Measurements from ENCODE around the gene UBE2I. TPM values are rescaled to one million over a fixed set of nuclear protein-coding genes. Genes with fewer than 3 reads are reported as not detected.

Gene UBE2I
- total and polyA plus RNA-seq, 2 donors (not counting 1 experiment from before 2014, with no cell fraction given), result 42.1 to 142 TPM

DNA sequence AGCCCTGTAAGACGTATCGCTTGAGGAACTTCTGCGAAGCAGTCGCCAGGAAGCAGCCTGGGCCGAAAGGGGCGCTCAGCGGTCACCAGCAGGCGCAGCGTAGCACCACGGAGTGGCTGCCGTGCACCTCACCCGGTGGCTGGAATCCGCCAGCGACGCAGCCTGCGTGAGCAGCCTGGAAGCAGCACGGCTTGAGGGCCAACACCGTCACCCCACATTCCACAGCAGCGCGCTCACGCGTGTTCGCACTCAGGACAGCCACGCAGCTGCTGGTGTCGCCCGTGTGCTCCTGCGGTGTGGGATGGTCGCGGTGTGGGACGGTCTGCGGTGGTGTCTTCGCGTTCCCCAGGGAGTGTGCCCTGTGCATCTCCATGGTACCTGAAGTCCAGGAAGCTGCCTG, 9.6 kb downstream of the UBE2I start:
- no peak overlapping the region for H3K27ac ChIP-seq (ENCODE audit: insufficient read depth, low read length)
- no peak overlapping the region for H3K9ac ChIP-seq (ENCODE audit: insufficient read depth, low read length)
- H3K4me2 ChIP-seq (ENCODE audit: extremely low read depth, insufficient read depth, low read length), result no peak overlapping the region
- DNase-seq (ENCODE audit: low read depth in 2 of 2), result no peak
- TF ChIP-seq EZH2 (IDR thresholded peaks at IDR 0.05; ENCODE audit: low read length, missing control alignments), result no peak
- TF ChIP-seq, protein P1, sequence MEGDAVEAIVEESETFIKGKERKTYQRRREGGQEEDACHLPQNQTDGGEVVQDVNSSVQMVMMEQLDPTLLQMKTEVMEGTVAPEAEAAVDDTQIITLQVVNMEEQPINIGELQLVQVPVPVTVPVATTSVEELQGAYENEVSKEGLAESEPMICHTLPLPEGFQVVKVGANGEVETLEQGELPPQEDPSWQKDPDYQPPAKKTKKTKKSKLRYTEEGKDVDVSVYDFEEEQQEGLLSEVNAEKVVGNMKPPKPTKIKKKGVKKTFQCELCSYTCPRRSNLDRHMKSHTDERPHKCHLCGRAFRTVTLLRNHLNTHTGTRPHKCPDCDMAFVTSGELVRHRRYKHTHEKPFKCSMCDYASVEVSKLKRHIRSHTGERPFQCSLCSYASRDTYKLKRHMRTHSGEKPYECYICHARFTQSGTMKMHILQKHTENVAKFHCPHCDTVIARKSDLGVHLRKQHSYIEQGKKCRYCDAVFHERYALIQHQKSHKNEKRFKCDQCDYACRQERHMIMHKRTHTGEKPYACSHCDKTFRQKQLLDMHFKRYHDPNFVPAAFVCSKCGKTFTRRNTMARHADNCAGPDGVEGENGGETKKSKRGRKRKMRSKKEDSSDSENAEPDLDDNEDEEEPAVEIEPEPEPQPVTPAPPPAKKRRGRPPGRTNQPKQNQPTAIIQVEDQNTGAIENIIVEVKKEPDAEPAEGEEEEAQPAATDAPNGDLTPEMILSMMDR (conservative IDR thresholded peaks at IDR 0.05 in 1 of 2, IDR thresholded peaks at IDR 0.05 in 1 of 2; ENCODE audit: low read depth in 1 of 2, low read length in 2 of 2), result no peak
- no peaks in the 10 kb centered on the region for H3K4me1 ChIP-seq (ENCODE audit: control insufficient read depth, extremely low read depth, insufficient read depth, low read length)
- H3K27me3 ChIP-seq (ENCODE audit: control insufficient read depth, insufficient read depth, low read length), result no peaks in the 10 kb centered on the region
- peaks cover 48% of the 10 kb centered on the region for H3K79me2 ChIP-seq (ENCODE audit: control insufficient read depth, insufficient read depth, low read length)
- no peaks in the 10 kb centered on the region for H4K20me1 ChIP-seq (ENCODE audit: control insufficient read depth, extremely low read depth, insufficient read depth, low read length)
- H2AFZ ChIP-seq (ENCODE audit: low read length), result no peak overlapping the region
- H3K36me3 ChIP-seq (ENCODE audit: control insufficient read depth, insufficient read depth, low read length), result peaks cover 60% of the 10 kb centered on the region
- H3K4me3 ChIP-seq (replicated peaks in 1 of 4; ENCODE audit: control extremely low read depth in 1 of 4, insufficient read depth in 1 of 4, low read depth in 3 of 4, low read length in 4 of 4), result no peak overlapping the region
- H3K9me3 ChIP-seq (ENCODE audit: control insufficient read depth, insufficient read depth, low read depth, low read length), result no peaks in the 10 kb centered on the region

DNA sequence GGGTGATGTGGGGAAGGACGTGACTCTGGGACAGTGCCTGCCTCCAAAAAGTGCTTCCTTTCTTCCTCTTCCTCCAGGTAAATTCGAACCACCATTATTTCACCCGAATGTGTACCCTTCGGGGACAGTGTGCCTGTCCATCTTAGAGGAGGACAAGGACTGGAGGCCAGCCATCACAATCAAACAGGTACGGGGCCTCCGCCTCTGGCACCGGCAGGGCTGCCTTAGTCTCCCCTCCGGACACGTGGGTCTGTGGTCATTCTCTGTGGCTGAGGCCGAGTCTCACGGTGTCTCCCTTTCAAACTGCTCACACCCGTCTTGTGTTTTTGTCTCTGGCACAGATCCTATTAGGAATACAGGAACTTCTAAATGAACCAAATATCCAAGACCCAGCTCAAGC, 10.7 kb downstream of the UBE2I start:
- no peaks in the 10 kb centered on the region for H3K9me3 ChIP-seq (ENCODE audit: control insufficient read depth, insufficient read depth, low read depth, low read length)
- no peak for DNase-seq (ENCODE audit: low read depth in 2 of 2)
- no peaks in the 10 kb centered on the region for H3K4me1 ChIP-seq (ENCODE audit: control insufficient read depth, extremely low read depth, insufficient read depth, low read length)
- no peak overlapping the region for H3K4me2 ChIP-seq (ENCODE audit: extremely low read depth, insufficient read depth, low read length)
- peaks cover 38% of the 10 kb centered on the region for H3K79me2 ChIP-seq (ENCODE audit: control insufficient read depth, insufficient read depth, low read length)
- no peak overlapping the region for H3K4me3 ChIP-seq (replicated peaks in 1 of 4; ENCODE audit: control extremely low read depth in 1 of 4, insufficient read depth in 1 of 4, low read depth in 3 of 4, low read length in 4 of 4)
- H3K9ac ChIP-seq (ENCODE audit: insufficient read depth, low read length), result no peak overlapping the region
- peaks cover 56% of the 10 kb centered on the region for H3K36me3 ChIP-seq (ENCODE audit: control insufficient read depth, insufficient read depth, low read length)
- no peaks in the 10 kb centered on the region for H4K20me1 ChIP-seq (ENCODE audit: control insufficient read depth, extremely low read depth, insufficient read depth, low read length)
- H2AFZ ChIP-seq (ENCODE audit: low read length), result no peak overlapping the region
- H3K27ac ChIP-seq (ENCODE audit: insufficient read depth, low read length), result no peak overlapping the region
- TF ChIP-seq, protein P1 (conservative IDR thresholded peaks at IDR 0.05 in 1 of 2, IDR thresholded peaks at IDR 0.05 in 1 of 2; ENCODE audit: low read depth in 1 of 2, low read length in 2 of 2), result no peak
- no peak for TF ChIP-seq EZH2 (IDR thresholded peaks at IDR 0.05; ENCODE audit: low read length, missing control alignments)
- H3K27me3 ChIP-seq (ENCODE audit: control insufficient read depth, insufficient read depth, low read length), result no peaks in the 10 kb centered on the region

DNA sequence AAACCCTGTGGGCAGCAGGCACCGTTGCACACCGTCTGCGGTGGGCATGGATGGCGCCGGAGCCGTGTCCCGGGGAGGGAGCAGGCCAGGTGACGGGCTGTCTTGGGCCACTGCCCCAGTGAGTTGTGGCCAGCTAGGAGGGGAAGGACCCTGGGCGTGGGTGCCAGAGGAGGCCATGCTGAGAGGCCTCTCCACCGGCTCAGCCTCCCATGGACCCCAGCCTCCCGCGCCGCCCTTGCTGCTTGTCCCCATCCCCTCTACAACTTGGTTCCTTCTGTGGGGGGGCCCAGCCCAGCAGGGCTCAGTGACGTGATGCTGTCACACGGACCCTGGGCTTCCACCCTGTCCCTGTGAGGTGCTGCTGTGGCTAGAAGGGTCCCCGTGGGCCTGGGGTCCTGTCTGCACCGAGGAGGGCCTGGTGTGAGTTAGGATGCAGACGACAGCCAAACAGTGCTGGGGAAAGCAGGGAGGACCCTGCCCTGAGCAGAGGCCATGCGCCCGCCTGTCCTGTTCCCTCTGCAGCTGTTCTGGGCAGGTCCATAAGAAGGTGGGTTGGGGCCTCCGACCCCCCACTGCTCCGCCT, 11.3 kb downstream of the UBE2I start:
- DNase-seq (ENCODE audit: low read depth in 2 of 2), result no peak
- Histone ChIP-seq H3K9me3 (ENCODE audit: control insufficient read depth, insufficient read depth, low read depth, low read length) (no peaks in the 10 kb centered on the region), H4K20me1 (ENCODE audit: control insufficient read depth, extremely low read depth, insufficient read depth, low read length) (no peaks in the 10 kb centered on the region), H3K9ac (ENCODE audit: insufficient read depth, low read length) (no peak overlapping the region), H3K4me1 (ENCODE audit: control insufficient read depth, extremely low read depth, insufficient read depth, low read length) (no peaks in the 10 kb centered on the region), H3K4me2 (ENCODE audit: extremely low read depth, insufficient read depth, low read length) (no peak overlapping the region), H3K79me2 (ENCODE audit: control insufficient read depth, insufficient read depth, low read length) (peaks cover 31% of the 10 kb centered on the region), H3K4me3 (replicated peaks in 1 of 4; ENCODE audit: control extremely low read depth in 1 of 4, insufficient read depth in 1 of 4, low read depth in 3 of 4, low read length in 4 of 4) (no peak overlapping the region), H3K27me3 (ENCODE audit: control insufficient read depth, insufficient read depth, low read length) (no peaks in the 10 kb centered on the region), H2AFZ (ENCODE audit: low read length) (no peak overlapping the region), H3K27ac (ENCODE audit: insufficient read depth, low read length) (no peak overlapping the region), H3K36me3 (ENCODE audit: control insufficient read depth, insufficient read depth, low read length) (peaks cover 53% of the 10 kb centered on the region)
- TF ChIP-seq EZH2 (IDR thresholded peaks at IDR 0.05; ENCODE audit: low read length, missing control alignments), result no peak
- TF ChIP-seq, protein P1 (conservative IDR thresholded peaks at IDR 0.05 in 1 of 2, IDR thresholded peaks at IDR 0.05 in 1 of 2; ENCODE audit: low read depth in 1 of 2, low read length in 2 of 2), result no peak

Measured in fibroblast of lung (primary cell).